K562 (cell line): ENCODE results near the gene TMC4. TPM values are rescaled to one million over a fixed set of nuclear protein-coding genes. Genes with fewer than 3 reads are reported as not detected.

Experiments used
- ATF1 ChIP-seq, 2 experiments: fragments of 450-650 bp in 1 of 2; IDR thresholded peaks; 2 replicates each; pipeline ENCODE4 v1.6.1; 2016; ENCODE audit warnings: missing compliant biosample characterization in 1 of 2, missing genetic modification characterization in 1 of 2
- BHLHE40 ChIP-seq: IDR thresholded peaks from 2 replicates; pipeline ENCODE4 v1.6.1; 2011; ENCODE audit warnings: low read length, improper control_type of control experiment
- BRD9 ChIP-seq: fragments of 450-650 bp; IDR thresholded peaks from 2 replicates; pipeline ENCODE4 v1.6.1; 2018; ENCODE audit warnings: low read depth; ENCODE audit not compliant: partially characterized antibody
- COPS2 ChIP-seq: fragments of 450-650 bp; conservative IDR thresholded peaks from 2 replicates; pipeline ENCODE4 v1.6.1; 2016; ENCODE audit warnings: mild to moderate bottlenecking, moderate library complexity
- ETV5 ChIP-seq: sonication (generic); formaldehyde crosslinking; IDR thresholded peaks from 2 replicates; pipeline ENCODE4 v1.4.0; 2020; ENCODE audit warnings: low read depth, mild to moderate bottlenecking, missing genetic modification reagents
- HOXB6 ChIP-seq: fragments of 250-450 bp; sonication (Bioruptor Pico); IDR thresholded peaks from 2 replicates; pipeline ENCODE4 v1.5.1; 2022; ENCODE audit warnings: mild to moderate bottlenecking, borderline replicate concordance
- JUN ChIP-seq, 2 experiments: sonication (generic) in 1 of 2; formaldehyde crosslinking in 1 of 2; IDR thresholded peaks; 2 replicates each; pipeline versions ENCODE4 v1.6.1 to v1.8.0; 2012 to 2022; ENCODE audit warnings: borderline replicate concordance in 2 of 2, mild to moderate bottlenecking in 2 of 2, improper control_type of control experiment in 1 of 2, low read depth in 1 of 2, low read length in 1 of 2, missing genetic modification reagents in 1 of 2
- MED1 ChIP-seq: sonication (generic); formaldehyde crosslinking; IDR thresholded peaks from 2 replicates; pipeline ENCODE4 v1.8.1; 2023; ENCODE audit warnings: missing genetic modification reagents, borderline replicate concordance
- ZNF444 ChIP-seq: fragments of 250-450 bp; sonication (Bioruptor Pico); IDR thresholded peaks from 2 replicates; pipeline ENCODE4 v1.4.0; 2020; ENCODE audit warnings: mild to moderate bottlenecking, moderate library complexity
- ZNF507 ChIP-seq: conservative IDR thresholded peaks from 2 replicates; pipeline ENCODE4 v1.6.1; 2017; ENCODE audit warnings: missing genetic modification characterization, missing compliant biosample characterization
- polyA plus RNA-seq, 8 experiments: library from polyadenylated mRNA; depleted of rRNA in 4 of 8; stranded (reverse) in 5 of 8; unstranded in 3 of 8; fragments of >200 nt; fragmentation: Nextera tagmentation in 2 of 8; fragmentation: Illumina TruSeq in 1 of 8; extraction: Ambion mirVana in 2 of 8; extraction: Trizol in 1 of 8; gene quantifications; 2 replicates each; pipeline versions ENCODE4 v1.2.1 to v1.2.3, GENCODE V29; 2011 to 2014; ENCODE audit warnings: inconsistent platforms in 1 of 8, missing spikeins in 1 of 8
- total RNA-seq, 7 experiments: library from RNA; depleted of rRNA in 6 of 7; stranded (reverse); fragments of >200 nt in 6 of 7; fragmentation: Illumina TruSeq in 2 of 7; extraction: Trizol in 2 of 7; gene quantifications; 2 replicates each; pipeline versions ENCODE4 v1.2.1 to v1.2.3, GENCODE V29; 2011 to 2021; ENCODE audit warnings: low replicate concordance in 1 of 7
- TF ChIP-seq, protein P1 (sequence below), 2 experiments: IDR thresholded peaks; 2 replicates each; pipeline ENCODE4 v1.6.1; 2011; ENCODE audit warnings: borderline replicate concordance in 1 of 2, control low read depth in 1 of 2, low read depth in 1 of 2, low read length in 1 of 2, mild to moderate bottlenecking in 1 of 2, mixed read lengths in 1 of 2, moderate library complexity in 1 of 2; ENCODE audit not compliant: insufficient read depth in 1 of 2, insufficient read length in 1 of 2, poor library complexity in 1 of 2, severe bottlenecking in 1 of 2; ENCODE audit errors: extremely low read depth in 1 of 2
- TF ChIP-seq, protein P2 (sequence below): fragments of 250-450 bp; sonication (Bioruptor Pico); IDR thresholded peaks from 2 replicates; pipeline ENCODE4 v1.8.0; 2022; ENCODE audit warnings: inconsistent platforms, mild to moderate bottlenecking, moderate library complexity, borderline replicate concordance
- TF ChIP-seq, protein P3 (sequence below): fragments of 250-450 bp; sonication (Bioruptor Pico); IDR thresholded peaks from 2 replicates; pipeline ENCODE4 v1.4.0; 2020; ENCODE audit warnings: mild to moderate bottlenecking, moderate library complexity
- TF ChIP-seq, protein P4 (sequence below): IDR thresholded peaks from 2 replicates; pipeline ENCODE4 v1.6.1; 2014; ENCODE audit warnings: antibody characterized with exemption

Gene TMC4
- total and polyA plus RNA-seq, 9 of the 15 experiments (the other 6 are each of a cell fraction or from before 2014, with no cell fraction given): 0.12 to 0.79 (median 0.36) TPM; not detected in 2

DNA sequence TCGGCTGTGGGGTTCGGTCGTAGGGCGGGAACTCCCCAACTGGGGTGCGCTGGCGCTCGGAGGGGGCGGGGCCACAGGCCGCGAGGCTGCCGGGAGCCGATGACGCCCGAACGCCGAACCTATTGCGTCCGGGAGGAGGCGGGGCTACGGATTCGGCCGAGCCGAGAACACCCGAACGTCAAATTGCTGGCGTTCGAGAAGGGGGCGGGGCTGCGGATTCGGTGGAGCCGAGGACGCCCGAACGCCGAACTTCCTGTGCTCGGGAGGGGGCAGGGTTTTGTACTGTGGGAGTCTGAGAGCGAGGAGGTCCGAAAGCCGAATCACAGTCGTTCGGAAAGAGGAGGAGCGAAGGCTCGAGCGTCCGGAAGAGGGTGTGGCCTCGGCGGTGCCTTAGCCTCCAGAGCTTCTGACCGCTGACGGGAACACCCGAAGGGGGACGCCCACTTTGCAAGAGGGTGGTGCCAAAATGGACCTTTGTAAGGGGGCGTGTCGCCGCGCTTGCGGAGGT lies 17.6 kb upstream of the TMC4 start (continued):
- TF ChIP-seq, protein P1, sequence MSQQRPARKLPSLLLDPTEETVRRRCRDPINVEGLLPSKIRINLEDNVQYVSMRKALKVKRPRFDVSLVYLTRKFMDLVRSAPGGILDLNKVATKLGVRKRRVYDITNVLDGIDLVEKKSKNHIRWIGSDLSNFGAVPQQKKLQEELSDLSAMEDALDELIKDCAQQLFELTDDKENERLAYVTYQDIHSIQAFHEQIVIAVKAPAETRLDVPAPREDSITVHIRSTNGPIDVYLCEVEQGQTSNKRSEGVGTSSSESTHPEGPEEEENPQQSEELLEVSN (IDR thresholded peaks at IDR 0.05; ENCODE audit: borderline replicate concordance in 1 of 2, extremely low read depth in 1 of 2, insufficient read depth in 1 of 2, insufficient read length in 1 of 2, low read depth in 1 of 2, low read length in 1 of 2, poor library complexity in 1 of 2, severe bottlenecking in 1 of 2): peak; percentile 4 to 72
- TF ChIP-seq HOXB6 (CRISPR knock-in tag): no peak
- TF ChIP-seq BRD9: no peak
- TF ChIP-seq, protein P2, sequence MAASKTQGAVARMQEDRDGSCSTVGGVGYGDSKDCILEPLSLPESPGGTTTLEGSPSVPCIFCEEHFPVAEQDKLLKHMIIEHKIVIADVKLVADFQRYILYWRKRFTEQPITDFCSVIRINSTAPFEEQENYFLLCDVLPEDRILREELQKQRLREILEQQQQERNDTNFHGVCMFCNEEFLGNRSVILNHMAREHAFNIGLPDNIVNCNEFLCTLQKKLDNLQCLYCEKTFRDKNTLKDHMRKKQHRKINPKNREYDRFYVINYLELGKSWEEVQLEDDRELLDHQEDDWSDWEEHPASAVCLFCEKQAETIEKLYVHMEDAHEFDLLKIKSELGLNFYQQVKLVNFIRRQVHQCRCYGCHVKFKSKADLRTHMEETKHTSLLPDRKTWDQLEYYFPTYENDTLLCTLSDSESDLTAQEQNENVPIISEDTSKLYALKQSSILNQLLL (CRISPR knock-in tag): no peak
- TF ChIP-seq ZNF444 (CRISPR knock-in tag): no peak
- TF ChIP-seq MED1 (CRISPR knock-in tag): no peak
- TF ChIP-seq, protein P3, sequence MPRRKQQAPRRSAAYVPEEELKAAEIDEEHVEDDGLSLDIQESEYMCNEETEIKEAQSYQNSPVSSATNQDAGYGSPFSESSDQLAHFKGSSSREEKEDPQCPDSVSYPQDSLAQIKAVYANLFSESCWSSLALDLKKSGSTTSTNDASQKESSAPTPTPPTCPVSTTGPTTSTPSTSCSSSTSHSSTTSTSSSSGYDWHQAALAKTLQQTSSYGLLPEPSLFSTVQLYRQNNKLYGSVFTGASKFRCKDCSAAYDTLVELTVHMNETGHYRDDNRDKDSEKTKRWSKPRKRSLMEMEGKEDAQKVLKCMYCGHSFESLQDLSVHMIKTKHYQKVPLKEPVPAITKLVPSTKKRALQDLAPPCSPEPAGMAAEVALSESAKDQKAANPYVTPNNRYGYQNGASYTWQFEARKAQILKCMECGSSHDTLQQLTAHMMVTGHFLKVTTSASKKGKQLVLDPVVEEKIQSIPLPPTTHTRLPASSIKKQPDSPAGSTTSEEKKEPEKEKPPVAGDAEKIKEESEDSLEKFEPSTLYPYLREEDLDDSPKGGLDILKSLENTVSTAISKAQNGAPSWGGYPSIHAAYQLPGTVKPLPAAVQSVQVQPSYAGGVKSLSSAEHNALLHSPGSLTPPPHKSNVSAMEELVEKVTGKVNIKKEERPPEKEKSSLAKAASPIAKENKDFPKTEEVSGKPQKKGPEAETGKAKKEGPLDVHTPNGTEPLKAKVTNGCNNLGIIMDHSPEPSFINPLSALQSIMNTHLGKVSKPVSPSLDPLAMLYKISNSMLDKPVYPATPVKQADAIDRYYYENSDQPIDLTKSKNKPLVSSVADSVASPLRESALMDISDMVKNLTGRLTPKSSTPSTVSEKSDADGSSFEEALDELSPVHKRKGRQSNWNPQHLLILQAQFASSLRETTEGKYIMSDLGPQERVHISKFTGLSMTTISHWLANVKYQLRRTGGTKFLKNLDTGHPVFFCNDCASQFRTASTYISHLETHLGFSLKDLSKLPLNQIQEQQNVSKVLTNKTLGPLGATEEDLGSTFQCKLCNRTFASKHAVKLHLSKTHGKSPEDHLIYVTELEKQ: no peak
- peak; percentile 4; the same call in 1 of the 2 replicates for TF ChIP-seq BHLHE40
- TF ChIP-seq JUN (IDR thresholded peaks at IDR 0.05; ENCODE audit: borderline replicate concordance, low read depth, low read length): no peak
- TF ChIP-seq JUN (CRISPR knock-in tag; IDR thresholded peaks at IDR 0.05; ENCODE audit: borderline replicate concordance): no peak
- TF ChIP-seq, protein P4, sequence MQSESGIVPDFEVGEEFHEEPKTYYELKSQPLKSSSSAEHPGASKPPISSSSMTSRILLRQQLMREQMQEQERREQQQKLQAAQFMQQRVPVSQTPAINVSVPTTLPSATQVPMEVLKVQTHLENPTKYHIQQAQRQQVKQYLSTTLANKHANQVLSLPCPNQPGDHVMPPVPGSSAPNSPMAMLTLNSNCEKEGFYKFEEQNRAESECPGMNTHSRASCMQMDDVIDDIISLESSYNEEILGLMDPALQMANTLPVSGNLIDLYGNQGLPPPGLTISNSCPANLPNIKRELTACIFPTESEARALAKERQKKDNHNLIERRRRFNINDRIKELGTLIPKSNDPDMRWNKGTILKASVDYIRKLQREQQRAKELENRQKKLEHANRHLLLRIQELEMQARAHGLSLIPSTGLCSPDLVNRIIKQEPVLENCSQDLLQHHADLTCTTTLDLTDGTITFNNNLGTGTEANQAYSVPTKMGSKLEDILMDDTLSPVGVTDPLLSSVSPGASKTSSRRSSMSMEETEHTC: no peak
- TF ChIP-seq COPS2: no peak
- TF ChIP-seq ZNF507 (tag): no peak
- no peak for TF ChIP-seq ATF1 (CRISPR knock-in tag; IDR thresholded peaks at IDR 0.05)
- peak; percentile 88 for TF ChIP-seq ATF1 (tag; IDR thresholded peaks at IDR 0.05)
- TF ChIP-seq ETV5: 0 out of 2 replicates have a peak, but pooled peaks have one; percentile 54
